ENCODE data around the gene VNN1. TPM values are rescaled to one million over a fixed set of nuclear protein-coding genes. Genes with fewer than 3 reads are reported as not detected.
"Not testable (repeated sequence)": the region's sequence is repeated elsewhere in the genome, so short reads cannot be mapped to it uniquely, and the experiment has no call there.

VNN1 gene
- total RNA-seq, 1 experiment from 2014 or later: 0.23 TPM

DNA sequence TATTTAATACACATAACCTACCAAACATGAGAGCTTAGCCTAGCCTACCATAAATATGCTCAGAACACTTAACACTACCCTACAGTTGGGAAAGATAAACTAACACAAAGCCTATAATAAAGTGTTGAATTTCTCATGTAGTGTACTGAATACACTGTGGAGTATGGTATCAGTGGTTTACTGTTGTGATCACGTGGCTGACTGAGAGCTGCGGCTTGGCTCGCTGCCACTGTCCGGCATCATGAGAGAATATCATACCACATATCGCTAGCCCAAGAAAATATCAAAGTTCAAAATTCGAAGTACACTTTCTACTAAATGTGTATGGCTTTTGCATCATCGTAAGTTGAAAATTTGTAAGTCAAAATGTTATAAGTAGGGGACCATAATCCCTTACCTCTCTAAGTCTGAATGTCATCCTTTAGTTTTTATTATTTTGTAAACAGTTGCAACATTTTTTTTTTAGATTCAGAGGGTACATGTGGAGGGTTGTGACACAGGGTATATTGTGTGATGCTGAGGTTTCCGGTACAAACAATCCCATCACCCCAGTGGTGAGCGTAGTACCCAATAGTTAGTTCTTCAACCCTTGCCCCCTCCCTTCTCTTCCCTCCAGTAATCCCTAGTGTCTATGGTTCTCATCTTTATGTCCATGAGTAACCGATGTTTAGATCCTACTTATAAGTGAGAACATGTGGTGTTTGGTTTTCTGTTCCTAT is 40.3 kb downstream of the VNN1 start:
- peak; percentile 48 for DNase-seq (ENCODE audit: low read depth)

DNA sequence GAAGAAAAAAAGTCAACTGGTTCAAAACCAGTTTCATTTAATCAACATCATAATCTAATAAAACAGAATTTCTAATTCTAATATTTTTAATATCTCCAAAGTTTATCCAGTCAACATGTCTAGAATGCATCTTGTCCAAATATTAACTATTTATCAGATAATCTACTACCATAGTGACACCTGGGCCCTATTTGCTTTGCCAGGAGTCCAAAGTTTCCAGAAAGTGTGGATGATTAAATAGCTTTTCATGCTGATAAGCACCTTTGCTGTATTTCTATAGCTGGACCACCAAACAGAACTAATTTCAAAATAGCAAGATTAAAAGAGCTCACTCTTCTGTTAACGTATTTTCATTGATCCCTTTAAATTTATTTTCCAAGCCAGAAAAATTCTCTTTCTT is 42.6 kb downstream of the VNN1 start:
- DNase-seq (ENCODE audit: low read depth): no peak

DNA sequence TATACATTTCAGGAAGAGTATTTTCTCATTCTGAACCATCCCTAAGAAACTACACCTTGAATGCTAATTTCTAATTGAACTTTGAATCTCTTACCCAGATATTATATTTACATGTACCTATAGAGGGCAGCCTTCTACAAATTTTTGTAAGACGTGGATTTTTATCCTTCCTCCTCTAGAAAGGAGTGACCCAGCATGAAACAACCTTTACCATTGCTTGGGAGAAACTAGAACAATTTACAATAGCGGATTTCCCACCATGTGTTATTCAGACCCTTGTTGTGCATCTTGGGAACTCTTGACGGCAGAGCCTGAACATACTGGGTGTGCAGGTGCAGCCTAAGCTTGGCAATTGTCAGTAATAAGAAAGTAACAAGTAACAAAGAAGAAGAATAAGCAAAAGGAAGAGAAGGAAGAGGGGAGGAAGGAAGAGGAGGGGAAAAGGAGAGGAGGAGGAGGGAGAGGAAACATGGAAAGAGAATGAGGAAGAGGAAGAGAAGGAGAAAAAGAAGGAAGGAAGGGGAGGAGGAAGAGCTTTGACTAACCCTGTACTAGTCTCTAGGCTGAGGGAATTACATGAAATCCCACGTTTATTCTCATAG is 44.1 kb downstream of the VNN1 start:
- peak; percentile 11 for DNase-seq (ENCODE audit: low read depth)

DNA sequence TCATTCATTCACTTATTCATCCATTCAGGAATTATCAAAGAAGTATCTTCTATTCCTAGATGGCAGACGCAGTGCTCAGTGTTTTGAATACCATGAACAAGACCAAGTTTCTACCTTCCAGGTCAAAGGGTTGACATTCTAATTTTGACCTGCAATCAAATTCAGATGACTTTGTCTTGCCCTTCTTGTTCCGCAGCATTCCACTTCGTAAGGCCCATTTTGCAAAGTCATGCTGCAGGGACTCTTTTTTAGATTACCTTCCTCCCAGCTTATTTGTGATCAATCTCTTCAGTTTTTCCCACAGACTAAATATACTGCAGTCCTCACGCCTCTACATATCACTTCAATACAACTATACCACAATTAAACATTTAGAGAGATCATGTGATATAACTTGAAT is 47.7 kb downstream of the VNN1 start:
- no peak for DNase-seq (ENCODE audit: low read depth)

DNA sequence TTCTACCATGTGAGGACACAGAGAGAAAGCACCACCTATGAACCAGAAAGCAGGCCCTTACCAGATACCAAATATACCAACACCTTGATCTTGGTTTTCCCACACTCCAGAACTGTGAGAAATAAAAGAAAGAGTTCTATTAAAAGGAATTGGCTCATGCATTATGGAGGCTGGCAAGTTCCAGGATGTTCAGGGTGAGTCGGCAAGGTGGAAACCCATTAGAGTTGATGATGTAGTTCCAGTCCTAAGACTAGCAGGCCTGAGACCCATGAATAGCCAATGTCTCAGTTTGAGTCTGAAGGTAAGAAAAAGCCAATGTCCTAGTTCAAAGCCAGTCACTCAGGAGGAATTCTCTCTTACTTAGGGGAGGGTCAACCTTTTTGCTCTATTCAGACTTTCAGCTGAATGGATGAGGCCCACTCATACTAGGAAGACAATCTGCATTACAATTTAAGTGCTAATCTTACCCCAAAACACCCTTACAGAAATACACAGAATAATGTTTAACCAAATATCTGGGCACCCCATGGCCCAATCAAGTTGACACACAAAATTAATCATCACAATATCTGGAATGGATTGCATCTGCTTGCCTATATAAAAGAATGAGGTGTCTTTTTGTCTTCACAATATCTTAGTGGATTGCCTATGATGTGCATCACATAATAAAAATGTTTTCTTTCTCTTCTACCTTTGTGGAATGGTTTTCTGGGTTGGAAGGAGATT is 49.4 kb downstream of the VNN1 start:
- DNase-seq (ENCODE audit: low read depth): no peak

DNA sequence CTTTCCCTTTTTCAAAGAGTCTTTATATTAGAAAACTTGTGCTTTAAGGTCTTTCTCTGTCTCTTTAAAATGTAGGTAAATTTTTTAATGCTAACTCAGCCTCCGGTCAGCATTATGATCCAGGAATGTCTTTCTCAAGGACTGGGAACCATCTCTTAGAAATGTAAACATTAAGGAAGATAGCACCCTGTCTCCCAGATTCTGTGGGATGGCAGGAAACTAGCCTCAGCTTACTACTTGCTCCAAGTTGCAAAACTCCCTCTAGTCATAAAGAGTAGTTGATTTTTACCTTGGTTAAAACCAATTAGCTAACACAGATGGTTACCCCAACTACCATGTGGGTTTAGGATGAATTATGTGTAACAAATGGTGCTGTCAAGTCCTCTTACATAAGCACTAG is 50.2 kb downstream of the VNN1 start:
- DNase-seq (ENCODE audit: low read depth): no peak

DNA sequence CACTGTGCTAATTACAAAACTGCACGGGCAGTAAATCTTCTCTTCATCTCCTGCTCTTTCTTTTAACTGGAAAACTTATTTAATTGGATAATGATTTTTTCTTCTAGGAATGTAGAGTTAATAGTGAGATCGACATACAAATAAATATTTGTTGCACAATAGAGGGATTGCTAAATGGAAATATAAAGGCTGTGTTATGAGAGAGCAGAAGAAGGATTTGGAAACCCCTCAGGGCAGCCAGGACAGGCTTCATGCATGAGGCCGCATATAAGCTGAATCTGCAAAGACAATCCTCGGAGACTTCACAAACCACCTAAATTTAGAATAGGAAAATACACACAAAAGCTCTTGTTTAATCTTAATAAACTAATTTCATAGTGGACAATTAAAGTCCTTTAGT is 51.9 kb downstream of the VNN1 start:
- DNase-seq (ENCODE audit: low read depth): no peak

DNA sequence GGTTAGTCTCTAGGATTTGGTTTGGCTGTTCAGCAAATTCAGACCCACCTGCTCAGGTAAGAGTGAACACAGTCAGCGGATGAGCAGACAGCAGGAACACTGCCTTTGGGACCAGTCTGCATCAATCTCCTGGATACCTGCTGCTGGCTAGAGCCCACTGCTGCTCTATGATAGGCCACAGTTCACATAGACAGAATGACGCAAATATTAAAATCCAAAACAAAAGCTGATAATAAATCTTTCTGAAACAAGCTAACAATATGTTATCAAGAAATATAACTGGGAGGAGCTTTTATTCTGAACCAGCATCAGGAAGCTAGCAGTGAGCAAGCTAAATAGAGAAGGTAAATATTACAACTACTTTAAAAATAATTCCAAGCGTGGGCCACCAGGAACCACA is 54.8 kb downstream of the VNN1 start, which contains the start of gene TAAR1:
Gene TAAR1, minus strand, starts transcription at position 101 of the 400 bp plus-strand sequence. CDS start 13,179 bp downstream, outside the sequence.
- DNase-seq (ENCODE audit: low read depth): no peak

DNA sequence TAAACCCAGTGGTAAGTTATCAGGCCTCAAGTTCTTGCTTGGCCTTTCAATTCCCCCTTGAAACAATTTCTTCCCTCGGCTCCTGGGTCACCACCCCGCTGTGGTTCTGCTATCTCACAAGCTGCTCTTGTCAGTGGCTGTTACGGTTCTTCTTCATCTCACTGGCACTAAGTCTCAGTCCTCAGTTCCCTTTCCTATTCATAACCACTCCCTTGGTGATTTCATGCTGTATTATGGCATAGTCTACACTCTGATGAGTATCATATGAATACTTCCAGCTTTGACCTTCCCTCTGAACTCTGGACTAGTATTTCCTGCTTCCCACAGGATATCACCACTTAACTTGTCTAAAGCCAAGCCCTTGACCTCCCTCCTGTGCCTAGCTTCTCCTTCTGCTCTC is 62.8 kb downstream of the VNN1 start:
- no peak for DNase-seq (ENCODE audit: low read depth)

DNA sequence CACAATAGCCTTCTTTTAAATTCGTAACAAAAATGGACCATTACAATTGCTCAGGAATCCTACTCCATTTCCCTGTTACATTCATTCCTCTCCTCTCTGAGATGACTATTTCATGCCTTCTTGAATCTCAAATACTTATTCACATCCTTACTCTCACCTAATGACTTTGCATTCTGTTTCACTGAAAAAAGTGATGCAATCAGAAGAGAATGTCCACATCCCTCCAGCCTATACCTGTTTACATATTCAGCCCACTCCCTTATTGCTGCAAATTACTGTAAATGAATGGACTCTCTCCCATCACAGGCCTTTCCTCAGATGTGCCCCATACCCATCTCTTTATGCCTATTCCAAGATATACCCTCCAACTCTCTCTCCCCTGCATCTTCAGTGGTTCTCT is 63.4 kb downstream of the VNN1 start:
- no peak for DNase-seq (ENCODE audit: low read depth)

DNA sequence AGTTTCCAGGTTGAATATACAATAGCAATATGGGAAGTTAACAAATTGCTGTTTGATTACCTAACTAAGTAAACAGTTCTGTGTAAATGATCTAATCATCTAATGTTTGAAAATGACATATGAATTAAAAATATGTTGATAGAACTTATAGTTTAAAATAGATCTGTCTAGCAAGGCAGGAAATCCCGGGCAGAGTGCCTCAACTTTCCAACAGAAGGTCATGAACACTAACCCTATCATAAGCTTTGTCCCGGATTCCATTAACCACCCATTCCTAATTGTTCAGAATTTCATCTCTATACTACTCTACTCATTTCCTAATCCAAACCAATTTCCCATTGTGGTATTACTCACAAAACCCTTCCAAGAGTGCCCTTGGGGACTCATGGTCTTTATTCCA is 65.0 kb downstream of the VNN1 start:
- no peak for DNase-seq (ENCODE audit: low read depth)

DNA sequence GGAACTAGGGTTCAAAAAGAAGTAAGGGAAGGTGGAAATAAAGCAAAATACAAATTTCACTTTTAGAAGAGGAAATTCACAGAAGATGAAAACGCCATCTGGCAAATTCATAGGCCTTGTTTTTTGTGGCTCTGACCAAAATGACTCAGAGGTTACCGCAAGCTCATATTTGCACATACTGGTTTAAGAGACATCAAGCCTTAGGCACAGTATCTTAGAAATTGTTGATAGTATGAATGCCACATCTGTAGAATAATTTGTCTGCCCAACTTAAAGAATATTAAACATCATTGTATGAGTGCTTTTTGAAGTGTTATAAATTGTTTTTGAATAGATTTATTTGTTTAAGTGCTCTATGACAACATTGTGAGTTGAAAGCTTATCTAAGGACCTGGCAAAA is 65.5 kb downstream of the VNN1 start:
- DNase-seq (ENCODE audit: low read depth): peak; percentile 76

DNA sequence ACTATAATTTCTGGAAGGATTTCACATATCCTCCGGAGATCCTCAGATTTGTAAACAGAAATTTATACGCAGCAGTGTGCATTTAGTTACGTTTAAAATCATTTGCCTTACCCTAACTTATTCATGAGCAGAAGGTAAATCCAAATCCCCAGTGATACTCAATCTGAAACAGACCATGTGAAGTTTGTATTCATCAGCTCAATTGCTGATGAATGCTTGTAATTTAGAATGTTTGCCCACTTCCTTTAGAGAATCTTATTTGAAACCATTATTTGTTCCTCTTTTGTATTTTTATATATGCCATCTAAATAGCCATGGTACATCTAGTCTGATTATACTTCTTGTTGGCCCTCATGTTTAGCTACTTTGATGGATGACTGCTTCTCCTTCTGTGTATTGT is 70.3 kb downstream of the VNN1 start:
- DNase-seq (ENCODE audit: low read depth): no peak

DNA sequence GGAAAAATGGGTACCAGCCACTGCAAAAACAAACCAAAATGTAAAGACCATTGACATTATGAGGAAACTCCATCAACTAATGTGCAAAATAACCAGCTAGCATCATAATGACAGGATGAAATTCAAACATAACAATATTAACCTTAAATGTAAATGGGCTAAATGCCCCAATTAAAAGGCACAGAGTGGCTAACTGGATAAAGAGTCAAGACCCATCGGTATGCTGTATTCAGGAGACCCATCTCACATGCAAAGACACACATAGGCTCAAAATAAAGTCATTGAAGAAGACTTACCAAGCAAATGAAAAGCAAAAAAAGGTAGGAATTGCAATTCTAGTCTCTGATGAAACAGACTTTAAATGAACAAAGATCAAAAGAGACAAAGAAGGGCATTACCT is 76.7 kb downstream of the VNN1 start:
- not testable (repeated sequence) for DNase-seq (ENCODE audit: low read depth)

DNA sequence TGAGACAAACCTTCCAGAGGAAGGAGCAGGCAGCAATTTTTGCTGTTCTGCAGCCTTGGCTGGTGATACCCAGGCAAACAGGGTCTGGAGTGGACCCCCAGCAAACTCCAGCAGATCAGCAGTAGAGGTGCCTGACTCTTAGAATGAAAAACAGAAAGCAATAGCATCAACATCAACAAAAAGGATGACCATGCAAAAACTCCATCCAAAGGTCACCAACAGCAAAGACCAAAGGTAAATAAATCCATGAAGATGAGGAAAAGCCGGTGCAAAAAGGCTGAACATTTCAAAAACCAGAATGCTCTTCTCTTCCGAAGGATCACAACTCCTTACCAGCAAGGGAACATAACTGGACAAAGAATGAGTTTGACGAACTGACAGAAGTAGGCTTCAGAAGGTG is 77.9 kb downstream of the VNN1 start:
- DNase-seq (ENCODE audit: low read depth): not testable (repeated sequence)

DNA sequence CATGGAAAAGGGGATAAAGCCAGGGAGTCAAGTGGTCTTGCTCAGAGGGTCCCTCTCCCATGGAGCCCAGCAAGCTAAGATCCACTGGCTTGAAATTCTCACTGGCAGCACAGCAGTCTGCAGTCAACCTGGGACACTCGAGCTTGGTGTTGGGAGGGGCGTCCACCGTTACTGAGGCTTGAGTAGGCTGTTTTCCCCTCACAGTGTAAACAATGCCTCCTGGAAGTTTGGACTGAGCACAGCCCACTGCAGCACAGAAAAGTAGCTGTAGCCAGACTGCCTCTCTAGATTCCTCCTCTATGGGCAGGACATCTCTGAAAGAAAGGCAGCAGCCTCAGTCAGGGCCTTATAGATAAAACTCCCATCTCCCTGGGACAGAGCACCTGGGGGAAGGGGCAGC is 78.6 kb downstream of the VNN1 start:
- DNase-seq (ENCODE audit: low read depth): not testable (repeated sequence)

DNA sequence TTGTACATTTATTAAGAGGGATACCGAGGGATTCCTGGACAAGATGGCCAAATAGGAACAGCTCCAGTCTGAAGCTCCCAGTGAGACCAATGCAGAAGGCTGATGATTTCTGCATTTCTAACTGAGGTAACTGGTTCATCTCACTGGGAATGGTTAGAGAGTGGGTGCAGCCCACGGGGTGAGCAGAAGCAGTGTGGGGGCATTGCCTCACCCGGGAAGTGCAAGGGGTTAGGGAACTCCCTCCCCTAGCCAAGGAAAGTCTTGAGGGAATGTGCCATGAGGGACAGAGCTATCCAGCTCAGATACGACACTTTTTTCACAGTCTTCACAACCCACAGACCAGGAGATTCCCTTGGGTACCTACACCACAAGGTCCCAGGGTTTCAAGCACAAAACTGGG is 79.1 kb downstream of the VNN1 start:
- DNase-seq (ENCODE audit: low read depth): no peak

DNA sequence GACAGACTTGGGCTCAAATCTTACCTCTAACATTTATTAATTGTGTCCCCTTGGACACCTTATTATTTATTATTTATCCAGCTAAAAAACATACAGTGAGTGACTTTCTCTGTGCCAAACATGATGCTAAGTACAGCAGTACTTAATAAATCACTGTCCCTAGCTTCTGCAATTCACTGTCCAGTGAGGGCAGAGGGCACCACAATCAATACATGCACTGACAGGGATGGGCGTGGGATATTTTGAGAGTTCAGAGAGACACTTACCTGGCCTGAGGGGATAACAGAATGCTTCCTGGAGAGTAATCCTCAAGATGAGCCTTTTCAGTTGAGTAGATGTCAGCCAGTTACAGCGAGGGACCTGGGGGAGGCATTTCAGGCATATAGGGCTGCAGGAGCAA is 80.5 kb downstream of the VNN1 start:
- no peak for DNase-seq (ENCODE audit: low read depth)

Other genes with a start within 250 kb of the VNN1 start
- 26.5 and 28.4 TPM in 2 replicates for gene STX7, start 200.9 kb downstream of the VNN1 start, total RNA-seq (2014; rRNA removed; shearing (Covaris generic))
- not detected in 2 replicates for gene TAAR9, start 175.8 kb downstream of the VNN1 start, total RNA-seq (2014; rRNA removed; shearing (Covaris generic))
- not detected in 2 replicates for gene TAAR8, start 161.4 kb downstream of the VNN1 start, total RNA-seq (2014; rRNA removed; shearing (Covaris generic))
- gene TAAR6, start 143.7 kb downstream of the VNN1 start, total RNA-seq (2014; rRNA removed; shearing (Covaris generic)): not detected in 2 replicates
- gene TAAR5, start 124.3 kb downstream of the VNN1 start, total RNA-seq (2014; rRNA removed; shearing (Covaris generic)): not detected in 2 replicates
- not detected in 2 replicates for gene TAAR2, start 89.8 kb downstream of the VNN1 start, total RNA-seq (2014; rRNA removed; shearing (Covaris generic))
- gene TAAR1, start 54.9 kb downstream of the VNN1 start, total RNA-seq (2014; rRNA removed; shearing (Covaris generic)): not detected in 2 replicates
- 0.48 TPM in 1 of 2 replicates, not detected in the other for gene VNN2, start 43.8 kb upstream of the VNN1 start, total RNA-seq (2014; rRNA removed; shearing (Covaris generic))
- gene SLC18B1, start 84.6 kb upstream of the VNN1 start, total RNA-seq (2014; rRNA removed; shearing (Covaris generic)): 7.9 and 8.9 TPM in 2 replicates
- gene RPS12, start 100.5 kb upstream of the VNN1 start, total RNA-seq (2014; rRNA removed; shearing (Covaris generic)): 1,785 and 2,372 TPM in 2 replicates